ENCODE measurements around the gene SERTAD1.

The SERTAD1 gene

DNA sequence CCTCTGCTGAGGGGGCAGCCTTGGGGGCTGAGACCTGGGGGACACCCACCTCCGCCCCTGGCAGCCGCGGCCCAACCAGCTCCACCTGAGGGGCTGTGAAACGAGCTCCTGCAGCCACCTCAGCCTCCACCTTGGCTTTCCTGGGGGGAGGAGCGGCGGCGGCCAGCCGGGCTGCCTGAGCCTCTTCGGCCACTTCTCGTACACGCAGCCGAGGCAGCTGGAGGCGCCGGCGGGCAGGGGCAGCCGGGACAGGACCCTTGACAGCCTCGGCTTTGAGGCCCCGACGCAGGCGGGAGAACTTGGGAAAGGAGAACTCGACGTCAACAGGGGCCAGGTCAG lies 28.3 kb downstream of the SERTAD1 start:
- Histone ChIP-seq H3K9me3 (ENCODE audit: control insufficient read depth in 2 of 2, low read length in 2 of 2) (no peaks in the 10 kb centered on the region), H3K27me3 (ENCODE audit: control insufficient read depth in 1 of 2, insufficient read depth in 2 of 2, low read length in 2 of 2) (no peaks in the 10 kb centered on the region), H3K4me1 (ENCODE audit: control insufficient read depth, insufficient read depth, low read length) (no peaks in the 10 kb centered on the region), H3K9ac (ENCODE audit: low read length in 2 of 2) (no peak overlapping the region), H3K27ac (ENCODE audit: low read length) (no peak overlapping the region), H3K36me3 (ENCODE audit: control insufficient read depth in 2 of 2, insufficient read depth in 2 of 2, low read length in 2 of 2) (no peaks in the 10 kb centered on the region), H3K4me3 (ENCODE audit: low read length in 2 of 2) (no peak overlapping the region)

DNA sequence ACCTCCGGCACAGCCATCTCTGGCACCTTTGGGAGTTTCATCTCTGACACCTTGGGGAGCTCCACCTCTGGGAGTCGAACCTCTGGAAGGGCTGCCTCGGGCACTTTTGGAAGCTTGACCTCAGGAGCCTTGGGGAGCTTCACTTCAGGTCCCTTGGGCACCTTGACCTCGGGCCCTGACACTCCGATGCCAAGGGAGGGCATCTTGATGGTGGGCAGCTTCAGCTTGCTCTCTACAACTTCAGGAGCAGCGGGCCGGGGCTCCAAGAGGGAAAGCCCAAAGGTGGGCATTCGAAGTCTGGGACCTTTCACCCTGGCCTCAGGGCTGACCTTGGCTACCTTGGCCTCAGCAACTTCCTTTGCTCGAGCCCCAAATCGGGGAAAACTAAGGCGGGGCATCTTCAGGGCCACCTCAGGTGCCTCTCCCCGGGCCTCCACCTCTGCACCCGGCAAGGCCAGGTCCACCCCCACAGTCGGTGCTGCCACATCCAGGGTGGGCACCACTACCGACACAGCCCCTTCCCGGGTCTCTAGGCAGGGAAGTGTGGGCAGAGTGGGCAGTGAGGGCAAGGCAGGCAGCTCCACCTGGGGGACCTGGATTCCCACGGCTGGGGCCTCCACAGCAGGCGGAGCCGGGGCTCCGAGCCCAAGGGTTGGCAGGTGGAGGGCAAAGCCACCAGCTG lies 28.8 kb downstream of the SERTAD1 start:
- Histone ChIP-seq H3K4me1 (ENCODE audit: control insufficient read depth, insufficient read depth, low read length) (no peaks in the 10 kb centered on the region), H3K9me3 (ENCODE audit: control insufficient read depth in 2 of 2, low read length in 2 of 2) (no peaks in the 10 kb centered on the region), H3K36me3 (ENCODE audit: control insufficient read depth in 2 of 2, insufficient read depth in 2 of 2, low read length in 2 of 2) (no peaks in the 10 kb centered on the region), H3K4me3 (ENCODE audit: low read length in 2 of 2) (no peak overlapping the region), H3K27me3 (ENCODE audit: control insufficient read depth in 1 of 2, insufficient read depth in 2 of 2, low read length in 2 of 2) (no peaks in the 10 kb centered on the region), H3K27ac (ENCODE audit: low read length) (no peak overlapping the region), H3K9ac (ENCODE audit: low read length in 2 of 2) (no peak overlapping the region)

DNA sequence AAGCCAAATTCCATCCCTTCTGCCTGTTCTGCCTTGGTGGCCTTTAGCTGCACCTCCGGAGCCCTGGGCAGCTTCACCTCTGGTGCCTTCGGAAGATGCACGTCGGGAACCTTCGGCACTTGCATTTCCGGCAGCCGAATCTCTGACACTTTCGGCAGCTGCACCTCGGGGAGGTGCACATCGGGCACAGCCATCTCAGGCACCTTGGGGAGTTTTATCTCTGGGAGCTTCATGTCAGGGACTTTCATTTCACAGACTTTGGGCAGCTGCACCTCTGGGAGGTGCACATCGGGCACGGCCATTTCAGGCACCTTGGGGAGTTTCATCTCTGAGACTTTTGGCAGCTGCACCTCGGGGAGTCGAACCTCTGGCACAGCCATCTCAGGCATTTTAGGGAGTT lies 29.8 kb downstream of the SERTAD1 start:
- H3K36me3 ChIP-seq (ENCODE audit: control insufficient read depth in 2 of 2, insufficient read depth in 2 of 2, low read length in 2 of 2), result no peaks in the 10 kb centered on the region

DNA sequence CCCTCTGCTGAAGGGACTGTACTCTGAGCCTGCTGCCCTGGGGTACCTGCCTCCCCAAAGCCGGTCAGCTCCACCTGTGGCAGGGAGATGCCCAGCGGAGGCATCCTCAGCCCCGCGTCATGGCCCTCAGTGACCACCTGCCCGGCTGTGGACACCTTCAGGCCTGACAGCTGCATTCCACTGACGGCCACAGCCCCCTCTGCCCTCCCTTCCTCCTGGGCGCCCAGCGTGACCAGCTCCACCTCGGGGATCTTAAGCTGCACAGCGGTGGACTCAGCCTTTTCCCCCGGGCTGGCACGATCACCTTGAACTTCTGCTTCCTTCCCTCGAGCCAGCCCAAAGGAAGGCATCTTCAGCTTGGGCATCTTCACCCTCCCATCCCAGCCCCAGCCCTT lies 31.0 kb downstream of the SERTAD1 start:
- no peak overlapping the region for H3K4me3 ChIP-seq (ENCODE audit: low read length in 2 of 2)
- H3K27ac ChIP-seq (ENCODE audit: low read length), result no peak overlapping the region
- no peaks in the 10 kb centered on the region for H3K27me3 ChIP-seq (ENCODE audit: control insufficient read depth in 1 of 2, insufficient read depth in 2 of 2, low read length in 2 of 2)
- H3K9me3 ChIP-seq (ENCODE audit: control insufficient read depth in 2 of 2, low read length in 2 of 2), result no peaks in the 10 kb centered on the region
- no peaks in the 10 kb centered on the region for H3K4me1 ChIP-seq (ENCODE audit: control insufficient read depth, insufficient read depth, low read length)
- H3K36me3 ChIP-seq (ENCODE audit: control insufficient read depth in 2 of 2, insufficient read depth in 2 of 2, low read length in 2 of 2), result no peaks in the 10 kb centered on the region
- H3K9ac ChIP-seq (ENCODE audit: low read length in 2 of 2), result no peak overlapping the region

More for the DNA sequence above, 29.8 kb downstream of the SERTAD1 start:
- Histone ChIP-seq H3K9me3 (ENCODE audit: control insufficient read depth in 2 of 2, low read length in 2 of 2) (no peaks in the 10 kb centered on the region), H3K9ac (ENCODE audit: low read length in 2 of 2) (no peak overlapping the region), H3K4me1 (ENCODE audit: control insufficient read depth, insufficient read depth, low read length) (no peaks in the 10 kb centered on the region), H3K4me3 (ENCODE audit: low read length in 2 of 2) (no peak overlapping the region), H3K27me3 (ENCODE audit: control insufficient read depth in 1 of 2, insufficient read depth in 2 of 2, low read length in 2 of 2) (no peaks in the 10 kb centered on the region), H3K27ac (ENCODE audit: low read length) (no peak overlapping the region)

DNA sequence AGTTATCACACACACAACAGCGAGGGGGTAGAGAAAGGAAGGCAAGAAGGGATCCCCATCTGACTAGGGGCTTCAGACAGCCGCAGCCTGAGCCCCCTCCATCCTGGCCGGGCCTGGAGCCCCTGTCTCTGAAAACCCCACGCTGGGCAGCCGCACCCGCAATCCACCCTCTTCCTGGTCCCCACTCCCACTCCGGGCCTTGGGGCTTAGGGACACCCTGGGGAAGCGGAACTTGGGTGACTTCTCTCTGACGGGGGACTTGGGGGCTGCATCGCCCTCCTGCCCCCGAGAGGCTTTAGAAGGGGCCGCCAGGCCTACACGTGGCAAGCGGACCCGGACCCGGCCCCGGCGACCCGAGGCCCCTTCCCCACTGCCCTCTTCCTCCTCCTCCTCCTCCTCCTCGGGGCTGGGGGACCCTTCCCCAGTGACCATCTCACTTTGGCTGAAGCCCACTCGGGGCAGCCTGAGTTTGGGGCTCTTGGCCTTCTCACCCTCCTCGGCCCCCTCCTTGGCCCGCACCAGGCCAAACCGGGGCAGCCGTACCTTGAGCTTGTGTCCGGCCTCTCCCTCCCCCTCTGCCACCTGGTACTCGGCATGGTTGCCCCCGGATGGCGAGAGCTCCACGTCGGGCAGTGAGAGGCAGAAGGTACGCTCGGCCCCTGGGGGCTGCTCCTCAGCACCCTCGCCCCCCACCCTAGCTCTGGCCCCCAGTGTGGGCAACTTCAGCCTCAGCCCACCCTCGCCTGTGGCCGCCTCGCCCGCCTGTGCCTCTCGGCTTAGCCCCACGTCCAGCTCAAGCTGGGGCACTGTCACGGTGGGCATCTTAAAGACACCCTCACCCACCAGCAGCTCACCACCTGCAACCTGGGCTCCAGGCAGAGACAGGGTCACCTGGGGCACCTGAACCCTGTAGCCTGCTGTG lies 31.6 kb downstream of the SERTAD1 start:
- Histone ChIP-seq H3K4me3 (ENCODE audit: low read length in 2 of 2) (no peak overlapping the region), H3K27me3 (ENCODE audit: control insufficient read depth in 1 of 2, insufficient read depth in 2 of 2, low read length in 2 of 2) (no peaks in the 10 kb centered on the region), H3K36me3 (ENCODE audit: control insufficient read depth in 2 of 2, insufficient read depth in 2 of 2, low read length in 2 of 2) (no peaks in the 10 kb centered on the region), H3K27ac (ENCODE audit: low read length) (no peak overlapping the region), H3K9ac (ENCODE audit: low read length in 2 of 2) (no peak overlapping the region), H3K9me3 (ENCODE audit: control insufficient read depth in 2 of 2, low read length in 2 of 2) (no peaks in the 10 kb centered on the region), H3K4me1 (ENCODE audit: control insufficient read depth, insufficient read depth, low read length) (no peaks in the 10 kb centered on the region)

DNA sequence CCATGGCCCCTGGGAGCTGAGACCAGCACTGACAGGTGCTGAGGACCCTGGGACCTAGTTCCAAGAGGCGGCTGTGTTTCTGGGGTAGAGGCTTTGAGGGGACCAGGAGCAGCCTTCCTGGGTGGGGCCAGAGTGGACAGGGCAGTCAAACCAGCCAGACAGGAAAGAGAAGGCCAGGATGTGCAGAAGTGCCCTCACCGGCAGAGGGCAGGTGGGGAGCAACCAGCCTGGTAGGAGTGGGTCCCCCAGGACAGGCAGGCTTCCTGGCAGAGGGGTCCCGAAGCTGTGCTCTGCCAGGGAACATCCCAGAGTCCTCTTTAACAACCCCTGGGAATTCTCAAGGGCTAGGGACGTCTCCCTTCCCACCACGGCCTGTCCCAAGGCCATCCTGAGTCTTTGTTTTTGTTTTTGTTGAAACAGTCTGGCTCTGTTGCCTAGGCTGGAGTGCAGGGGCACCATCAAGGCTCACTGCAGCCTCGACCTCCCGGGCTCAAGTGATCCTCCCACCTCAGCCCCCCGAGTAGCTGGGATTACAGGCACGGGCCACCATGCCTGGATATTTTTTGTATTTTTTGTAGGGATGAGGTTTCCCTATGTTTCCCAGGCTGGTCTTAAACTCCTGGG lies 32.8 kb downstream of the SERTAD1 start:
- H3K9ac ChIP-seq (ENCODE audit: low read length in 2 of 2), result no peak overlapping the region
- H3K36me3 ChIP-seq (ENCODE audit: control insufficient read depth in 2 of 2, insufficient read depth in 2 of 2, low read length in 2 of 2), result no peaks in the 10 kb centered on the region
- no peak overlapping the region for H3K4me3 ChIP-seq (ENCODE audit: low read length in 2 of 2)
- no peaks in the 10 kb centered on the region for H3K27me3 ChIP-seq (ENCODE audit: control insufficient read depth in 1 of 2, insufficient read depth in 2 of 2, low read length in 2 of 2)
- H3K4me1 ChIP-seq (ENCODE audit: control insufficient read depth, insufficient read depth, low read length), result no peaks in the 10 kb centered on the region
- no peaks in the 10 kb centered on the region for H3K9me3 ChIP-seq (ENCODE audit: control insufficient read depth in 2 of 2, low read length in 2 of 2)
- no peak overlapping the region for H3K27ac ChIP-seq (ENCODE audit: low read length)

DNA sequence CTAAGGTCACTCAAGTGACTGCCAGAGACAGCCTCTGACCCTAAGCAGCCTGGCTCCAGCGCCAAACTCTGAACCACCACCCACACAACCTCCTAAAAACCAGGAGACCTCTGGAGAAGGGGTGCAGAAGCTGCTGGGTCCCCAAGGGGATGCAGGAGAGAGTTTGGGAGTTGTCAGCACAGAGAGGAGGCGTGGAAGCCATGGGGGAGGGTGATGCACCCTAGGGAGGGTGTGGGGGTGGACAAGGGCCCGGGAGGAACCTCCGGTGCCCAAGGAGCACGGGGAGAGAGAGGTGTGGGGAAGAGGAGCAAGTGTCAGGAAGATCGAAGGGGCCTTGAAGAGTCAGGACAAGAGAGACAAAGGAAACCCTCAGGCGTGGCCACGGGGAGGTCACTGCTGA lies 33.7 kb downstream of the SERTAD1 start:
- H3K27ac ChIP-seq (ENCODE audit: low read length), result no peak overlapping the region
- H3K9me3 ChIP-seq (ENCODE audit: control insufficient read depth in 2 of 2, low read length in 2 of 2), result no peaks in the 10 kb centered on the region
- no peaks in the 10 kb centered on the region for H3K4me1 ChIP-seq (ENCODE audit: control insufficient read depth, insufficient read depth, low read length)
- no peaks in the 10 kb centered on the region for H3K36me3 ChIP-seq (ENCODE audit: control insufficient read depth in 2 of 2, insufficient read depth in 2 of 2, low read length in 2 of 2)
- no peak overlapping the region for H3K4me3 ChIP-seq (ENCODE audit: low read length in 2 of 2)
- H3K9ac ChIP-seq (ENCODE audit: low read length in 2 of 2), result no peak overlapping the region
- H3K27me3 ChIP-seq (ENCODE audit: control insufficient read depth in 1 of 2, insufficient read depth in 2 of 2, low read length in 2 of 2), result no peaks in the 10 kb centered on the region

DNA sequence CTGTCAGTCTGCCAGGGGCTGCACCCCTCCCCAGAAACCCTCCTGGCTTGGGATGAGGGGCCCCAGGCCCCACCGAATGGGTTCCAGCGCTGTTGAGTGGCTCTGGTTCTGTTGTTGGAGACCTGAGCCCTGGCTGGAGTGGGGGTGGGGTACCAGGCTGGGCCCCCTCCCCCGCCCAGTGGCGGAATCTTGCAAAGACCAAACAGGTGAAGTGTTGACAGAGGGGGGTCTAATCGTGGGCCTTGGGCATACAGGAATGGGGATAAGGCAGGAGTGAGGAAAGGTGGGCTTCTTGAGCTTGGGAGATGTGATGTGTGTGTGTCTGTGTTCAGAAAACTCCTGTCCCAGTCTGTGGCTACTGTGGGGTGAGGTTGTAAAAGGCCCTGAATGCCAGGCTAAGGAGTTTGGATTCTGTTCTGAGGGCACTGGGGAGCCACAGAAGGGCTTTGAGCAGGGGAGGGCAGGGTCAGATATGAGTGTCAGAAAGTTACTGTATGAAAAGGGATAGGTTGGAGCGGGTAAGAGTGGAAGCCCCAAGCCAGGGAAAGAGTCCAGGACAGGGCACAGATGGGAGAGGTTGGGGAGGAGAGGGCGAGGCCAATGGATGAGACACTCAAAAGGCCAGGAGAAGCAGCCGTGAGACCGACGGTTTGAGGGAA lies 35.6 kb downstream of the SERTAD1 start, which contains the start of gene HIPK4:
TSS of gene HIPK4 (minus strand) at position 98 of the 659 bp plus-strand sequence. CDS start 279 bp downstream, outside the sequence.
- no peak within 1 kb of the TSS for H3K27ac ChIP-seq (ENCODE audit: low read length)
- no peak within 1 kb of the TSS for H3K4me3 ChIP-seq (ENCODE audit: low read length in 2 of 2)
- H3K9me3 ChIP-seq (ENCODE audit: control insufficient read depth in 2 of 2, low read length in 2 of 2), result no peaks in the 10 kb centered on the region

DNA sequence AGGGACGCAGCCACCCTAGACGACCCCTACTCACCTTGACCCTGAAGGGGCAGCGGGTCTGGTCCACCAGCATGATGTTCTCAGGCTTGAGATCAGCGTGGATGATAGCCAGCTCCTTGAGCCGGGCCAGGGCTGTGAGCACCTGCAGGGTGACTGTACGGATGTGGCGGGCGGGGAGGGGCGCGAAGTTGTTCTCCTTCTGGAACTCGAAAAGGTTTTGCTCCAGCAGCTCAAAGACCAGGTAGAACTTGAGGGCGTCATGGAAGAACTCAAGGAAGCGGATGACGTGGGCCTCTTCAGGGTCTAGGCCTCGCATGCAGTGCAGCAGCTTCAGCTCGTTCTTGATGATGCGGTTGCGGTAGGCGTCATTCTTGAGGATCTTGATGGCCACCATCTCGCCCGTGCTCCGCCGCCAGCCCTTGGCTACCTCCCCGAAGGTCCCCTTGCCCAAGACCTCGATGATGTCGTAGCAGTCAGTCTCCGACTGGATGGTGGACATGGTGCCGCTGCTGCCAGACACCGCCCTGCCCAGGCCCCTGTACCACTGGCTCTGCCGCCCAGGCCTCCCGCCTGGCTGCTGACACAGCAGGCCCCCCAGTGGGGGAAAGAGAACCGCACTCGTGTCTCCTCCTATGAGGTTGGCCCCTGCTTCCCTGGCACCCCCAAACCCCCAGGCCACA lies 36.2 kb downstream of the SERTAD1 start:
- H3K27me3 ChIP-seq (ENCODE audit: control insufficient read depth in 1 of 2, insufficient read depth in 2 of 2, low read length in 2 of 2), result no peaks in the 10 kb centered on the region
- H3K36me3 ChIP-seq (ENCODE audit: control insufficient read depth in 2 of 2, insufficient read depth in 2 of 2, low read length in 2 of 2), result no peaks in the 10 kb centered on the region
- no peaks in the 10 kb centered on the region for H3K4me1 ChIP-seq (ENCODE audit: control insufficient read depth, insufficient read depth, low read length)
- no peaks in the 10 kb centered on the region for H3K9me3 ChIP-seq (ENCODE audit: control insufficient read depth in 2 of 2, low read length in 2 of 2)
- H3K4me3 ChIP-seq (ENCODE audit: low read length in 2 of 2), result no peak overlapping the region
- H3K27ac ChIP-seq (ENCODE audit: low read length), result no peak overlapping the region
- H3K9ac ChIP-seq (ENCODE audit: low read length in 2 of 2), result no peak overlapping the region

More for the DNA sequence above, 35.6 kb downstream of the SERTAD1 start, which contains the start of gene HIPK4:
- Histone ChIP-seq H3K27me3 (ENCODE audit: control insufficient read depth in 1 of 2, insufficient read depth in 2 of 2, low read length in 2 of 2) (no peaks in the 10 kb centered on the region), H3K36me3 (ENCODE audit: control insufficient read depth in 2 of 2, insufficient read depth in 2 of 2, low read length in 2 of 2) (no peaks in the 10 kb centered on the region), H3K4me1 (ENCODE audit: control insufficient read depth, insufficient read depth, low read length) (no peaks in the 10 kb centered on the region), H3K9ac (ENCODE audit: low read length in 2 of 2) (no peak within 1 kb of the TSS)

DNA sequence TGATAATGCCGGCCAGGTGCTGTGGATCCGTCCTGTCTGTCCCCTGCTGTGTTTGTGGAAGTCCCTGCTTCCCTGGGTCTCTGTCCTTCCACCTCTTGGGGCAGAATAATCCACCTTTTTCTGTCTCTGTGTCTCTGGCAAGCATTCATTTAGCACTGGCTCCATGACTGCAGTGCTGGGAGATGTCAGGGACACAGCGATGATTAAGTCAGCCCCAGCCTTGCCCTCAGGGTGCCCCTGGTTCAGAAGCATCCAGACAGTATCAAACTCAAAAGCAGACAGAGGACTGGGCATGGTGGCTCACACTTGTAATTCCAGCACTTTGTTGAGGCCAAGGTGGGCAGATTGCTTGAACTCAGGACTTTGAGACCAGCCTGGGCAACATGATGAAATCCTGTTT lies 37.3 kb downstream of the SERTAD1 start:
- Histone ChIP-seq H3K36me3 (ENCODE audit: control insufficient read depth in 2 of 2, insufficient read depth in 2 of 2, low read length in 2 of 2) (no peaks in the 10 kb centered on the region), H3K27ac (ENCODE audit: low read length) (no peak overlapping the region), H3K4me3 (ENCODE audit: low read length in 2 of 2) (no peak overlapping the region), H3K4me1 (ENCODE audit: control insufficient read depth, insufficient read depth, low read length) (no peaks in the 10 kb centered on the region), H3K27me3 (ENCODE audit: control insufficient read depth in 1 of 2, insufficient read depth in 2 of 2, low read length in 2 of 2) (no peaks in the 10 kb centered on the region), H3K9ac (ENCODE audit: low read length in 2 of 2) (no peak overlapping the region), H3K9me3 (ENCODE audit: control insufficient read depth in 2 of 2, low read length in 2 of 2) (no peaks in the 10 kb centered on the region)

All from stomach smooth muscle (tissue), 2 donors.